HCT116 (cell line): Measurements from ENCODE around the gene MAP2K3. TPM values are rescaled to one million over a fixed set of nuclear protein-coding genes. Genes with fewer than 3 reads are reported as not detected.

Source experiments
- ATAC-seq: fragments of 200-7000 bp; cut with Tn5 transposase; 2 replicates; pipeline ENCODE4 v1.9.1; 2020; ENCODE audit warnings: mild to moderate bottlenecking, moderate library complexity
- BruUV-seq: library from RNA; stranded (reverse); fragments of 400-500 nt; replicated peaks from 2 replicates; lab custom pipeline; 2021; lab: Mats Ljungman, UMichigan
- CTCF ChIA-PET: fragments of 300-600 bp; sonication (Branson Sonifier 250); formaldehyde crosslinking; loops from one replicate; lab custom pipeline; 2021; ENCODE audit warnings: antibody characterized with exemption; lab: Charles Lee
- POLR2A ChIA-PET: fragments of 300-600, 350-600 bp; sonication (Branson Sonifier 250); formaldehyde crosslinking; loops from one replicate; lab custom pipeline; 2021; ENCODE audit warnings: antibody characterized with exemption; lab: Charles Lee
- RAD21 ChIA-PET, 2 experiments: fragments of 300-600 bp; sonication (Branson Sonifier 250); formaldehyde crosslinking; loops; one replicate each; lab custom pipeline; 2023; ENCODE audit warnings: low total read pairs in 2 of 2; ENCODE audit not compliant: uncharacterized antibody in 2 of 2, unreplicated experiment in 2 of 2, low non-redundant PET in 1 of 2; lab: Charles Lee
- DNase-seq: peaks from one replicate; pipeline ENCODE4 v3.0.0-alpha.2; 2010; ENCODE audit warnings: low read depth, low spot score
- H2AFZ ChIP-seq: fragments of 200-600 bp; shearing (Covaris generic), sonication (generic); 2 replicates; pipeline ENCODE4 v1.6.1; 2017; ENCODE audit warnings: low read depth, mixed run types, mixed read lengths, antibody characterized with exemption, low read length; ENCODE audit not compliant: poor library complexity, severe bottlenecking
- H3K27ac ChIP-seq: 2 replicates; pipeline ENCODE4 v1.5.1; 2012; ENCODE audit warnings: low read depth, low read length
- H3K27me3 ChIP-seq: fragments of 200-600 bp; sonication (generic); 2 replicates; pipeline ENCODE4 v1.6.1; 2016; ENCODE audit warnings: mixed run types, low read length, mixed read lengths; ENCODE audit not compliant: insufficient read depth
- H3K36me3 ChIP-seq, 2 experiments: fragments of 200-500 bp in 1 of 2; fragments of 200-600 bp in 1 of 2; sonication (Bioruptor generic) in 1 of 2; sonication (generic) in 1 of 2; 2 replicates each; pipeline versions ENCODE4 v1.5.1 to v1.6.1; 2014 to 2016; ENCODE audit warnings: low read length in 2 of 2, inconsistent platforms in 1 of 2, mixed read lengths in 1 of 2, mixed run types in 1 of 2; ENCODE audit not compliant: insufficient read depth in 2 of 2, control insufficient read depth in 1 of 2
- H3K4me1 ChIP-seq, 2 experiments: fragments of 200-600 bp in 1 of 2; sonication (generic) in 1 of 2; 2 replicates each; pipeline versions ENCODE4 v1.5.1 to v1.6.1; 2012 to 2017; ENCODE audit warnings: low read length in 2 of 2, inconsistent platforms in 1 of 2, mild to moderate bottlenecking in 1 of 2, mixed read lengths in 1 of 2, mixed run types in 1 of 2, moderate library complexity in 1 of 2; ENCODE audit not compliant: insufficient read depth in 2 of 2, control insufficient read depth in 1 of 2
- H3K4me2 ChIP-seq: fragments of 200-600 bp; sonication (generic); 2 replicates; pipeline ENCODE4 v1.6.1; 2017; ENCODE audit warnings: mixed run types, low read length, mixed read lengths
- H3K4me3 ChIP-seq, 2 experiments: fragments of 200-600 bp in 1 of 2; sonication (generic) in 1 of 2; replicated peaks in 1 of 2; 2 replicates each; pipeline ENCODE4 v1.5.1; 2011 to 2016; ENCODE audit warnings: low read length in 2 of 2, control low read depth in 1 of 2, low read depth in 1 of 2, mild to moderate bottlenecking in 1 of 2, mixed read lengths in 1 of 2, mixed run types in 1 of 2
- H3K79me2 ChIP-seq: fragments of 200-600 bp; sonication (generic); 2 replicates; pipeline ENCODE4 v1.6.1; 2017; ENCODE audit warnings: mild to moderate bottlenecking, mixed run types, low read length, moderate library complexity, mixed read lengths; ENCODE audit not compliant: insufficient read depth
- H3K9ac ChIP-seq: fragments of 200-600 bp; sonication (generic); 2 replicates; pipeline ENCODE4 v1.6.1; 2016; ENCODE audit warnings: low read length, mixed read lengths
- H3K9me2 ChIP-seq: fragments of 200-600 bp; sonication (generic), shearing (Covaris generic); 2 replicates; pipeline ENCODE4 v1.6.1; 2017; ENCODE audit warnings: mixed run types, mild to moderate bottlenecking, moderate library complexity; ENCODE audit not compliant: insufficient read depth
- H3K9me3 ChIP-seq, 2 experiments: fragments of 200-500 bp in 1 of 2; fragments of 200-600 bp in 1 of 2; sonication (Bioruptor generic) in 1 of 2; sonication (generic) in 1 of 2; 2 replicates each; pipeline ENCODE4 v1.6.1; 2014 to 2017; ENCODE audit warnings: low read length in 2 of 2, mixed read lengths in 2 of 2, inconsistent platforms in 1 of 2, low read depth in 1 of 2, mild to moderate bottlenecking in 1 of 2, mixed run types in 1 of 2, moderate library complexity in 1 of 2; ENCODE audit not compliant: control insufficient read depth in 1 of 2, insufficient read depth in 1 of 2
- H4K20me1 ChIP-seq: fragments of 200-600 bp; sonication (generic), shearing (Covaris generic); 2 replicates; pipeline ENCODE4 v1.6.1; 2017; ENCODE audit warnings: mixed run types, mild to moderate bottlenecking, moderate library complexity; ENCODE audit not compliant: insufficient read depth
- ELF1 ChIP-seq: IDR thresholded peaks from 2 replicates; pipeline ENCODE4 v1.6.1; 2012; ENCODE audit warnings: low read depth, borderline replicate concordance
- FOSL1 ChIP-seq: IDR thresholded peaks from 2 replicates; pipeline ENCODE4 v1.6.1; 2012; ENCODE audit warnings: low read depth
- JUND ChIP-seq: IDR thresholded peaks from 2 replicates; pipeline ENCODE4 v1.6.1; 2012
- MAX ChIP-seq: IDR thresholded peaks from 2 replicates; pipeline ENCODE4 v1.6.1; 2012
- POLR2AphosphoS5 ChIP-seq: IDR thresholded peaks from 2 replicates; pipeline ENCODE4 v1.6.1; 2011; ENCODE audit warnings: mild to moderate bottlenecking, low read depth, low read length, moderate library complexity
- RAD21 ChIP-seq: IDR thresholded peaks from 2 replicates; pipeline ENCODE4 v1.6.1; 2012; ENCODE audit warnings: low read depth, mild to moderate bottlenecking
- REST ChIP-seq: IDR thresholded peaks from 2 replicates; pipeline ENCODE4 v1.6.1; 2012; ENCODE audit warnings: low read depth
- SRF ChIP-seq: IDR thresholded peaks from 2 replicates; pipeline ENCODE4 v1.6.1; 2012; ENCODE audit warnings: low read depth
- TCF7L2 ChIP-seq: IDR thresholded peaks from 2 replicates; pipeline ENCODE4 v1.7.0; 2011; ENCODE audit warnings: borderline replicate concordance, inconsistent platforms; ENCODE audit not compliant: insufficient read depth, insufficient read length; ENCODE audit errors: extremely low read depth
- YY1 ChIP-seq: IDR thresholded peaks from 2 replicates; pipeline ENCODE4 v1.6.1; 2011; ENCODE audit warnings: low read length, low read depth, moderate library complexity, mild to moderate bottlenecking; ENCODE audit not compliant: insufficient replicate concordance; ENCODE audit errors: extremely low read depth
- intact Hi-C: fragments of 100-400 bp; cut with micrococcal nuclease; formaldehyde crosslinking; loops from 2 replicates; pipeline ENCODE4 v1.10.0; 2022
- total RNA-seq: library from RNA; stranded (reverse); gene quantifications from one replicate; pipeline ENCODE4 v1.2.1, GENCODE V29; 2021; ENCODE audit not compliant: unreplicated experiment

Gene MAP2K3
- total RNA-seq, 1 experiment from 2014 or later, result 96.7 TPM

GRCh38 chr17:21362331-21362931, 77.9 kb downstream of the MAP2K3 start:
- Histone ChIP-seq H3K9ac (no peak overlapping the region), H4K20me1 (no peaks in the 10 kb centered on the region), H3K79me2 (no peaks in the 10 kb centered on the region), H3K36me3 (no peaks in the 10 kb centered on the region), H3K4me2 (no peak overlapping the region), H3K9me3 (no peaks in the 10 kb centered on the region), H3K9me2 (no peaks in the 10 kb centered on the region), H3K4me1 (peaks cover 8 to 11% of the 10 kb centered on the region in 2 experiments), H3K4me3 (no peak overlapping the region), H2AFZ (no peak overlapping the region), H3K27ac (no peak overlapping the region), H3K27me3 (no peaks in the 10 kb centered on the region)
- no TSS peak for BruUV-seq
- ChIA-PET CTCF (no interaction called here), POLR2A (no interaction called here), RAD21 (no interaction called here)
- TF ChIP-seq ELF1 (no peak), TCF7L2 (no peak), MAX (no peak), SRF (no peak), REST (no peak), FOSL1 (no peak), JUND (no peak), POLR2AphosphoS5 (no peak), RAD21 (no peak), YY1 (no peak)
- intact Hi-C loops, result no loop called here
- no peak for ATAC-seq
- DNase-seq, result no peak
